Testis (tissue), 3 donors: ENCODE measurements around the gene TBX5. TPM values are rescaled to one million over a fixed set of nuclear protein-coding genes. Genes with fewer than 3 reads are reported as not detected.

Experiments used
- DNase-seq: peaks from one replicate; pipeline ENCODE4 v3.0.0-alpha.2; 2019
- H3K27ac ChIP-seq, 2 donors: fragments of 200-600 bp; sonication (generic); one replicate each; pipeline ENCODE4 v1.5.1; 2019
- H3K27me3 ChIP-seq: fragments of 200-600 bp; sonication (generic); one replicate; pipeline ENCODE4 v1.5.1; 2019
- H3K36me3 ChIP-seq: fragments of 200-600 bp; sonication (generic); one replicate; pipeline ENCODE4 v1.5.1; 2017; ENCODE audit warnings: low read depth; ENCODE audit errors: missing control alignments
- H3K4me1 ChIP-seq: fragments of 200-600 bp; sonication (generic); one replicate; pipeline ENCODE4 v1.5.1; 2019
- H3K4me3 ChIP-seq, 2 donors: fragments of 200-600 bp; sonication (generic); one replicate each; pipeline ENCODE4 v1.5.1; 2017 to 2019
- H3K9me3 ChIP-seq: fragments of 200-600 bp; sonication (generic); one replicate; pipeline ENCODE4 v1.5.1; 2017
- CTCF ChIP-seq, 3 experiments: fragments of 450-650 bp in 2 of 3; fragments of 200-600 bp in 1 of 3; sonication (generic) in 1 of 3; IDR thresholded peaks; one replicate each; pipeline ENCODE4 v1.5.1; 2016 to 2019; ENCODE audit warnings: antibody characterized with exemption in 3 of 3, mild to moderate bottlenecking in 2 of 3, moderate library complexity in 1 of 3
- POLR2A ChIP-seq: fragments of 450-650 bp; IDR thresholded peaks from one replicate; pipeline ENCODE4 v1.6.1; 2017; ENCODE audit warnings: antibody characterized with exemption, mild to moderate bottlenecking, moderate library complexity
- WGBS, 2 donors: methylation state at CpG; one replicate each; pipeline ENCODE4 v1.1.5; 2018; 5-methylcytosine and 5-hydroxymethylcytosine counted together
- intact Hi-C: fragments of 100-400 bp; cut with DNase I; formaldehyde crosslinking; loops from one replicate; pipeline ENCODE4 v1.15.1; 2023; ENCODE audit warnings: low total_unique reads
- polyA plus RNA-seq: library from polyadenylated mRNA; stranded (reverse); fragments of 350-450 nt; fragmentation: Illumina TruSeq; extraction: RNeasy Lipid Tissue Mini Kit (QIAGEN cat#74804); gene quantifications from one replicate; pipeline ENCODE4 v1.2.3, GENCODE V29; 2014; ENCODE audit warnings: low read depth, low replicate concordance; ENCODE audit not compliant: insufficient read depth
- total RNA-seq, 2 donors: library from RNA; depleted of rRNA; stranded (reverse); fragments of >200 nt; gene quantifications; one replicate each; pipeline ENCODE4 v1.2.3, GENCODE V29; 2016

TBX5 gene
- total and polyA plus RNA-seq, 3 donors from 2014 or later: 0.12 to 0.62 TPM; not detected in 1

DNA sequence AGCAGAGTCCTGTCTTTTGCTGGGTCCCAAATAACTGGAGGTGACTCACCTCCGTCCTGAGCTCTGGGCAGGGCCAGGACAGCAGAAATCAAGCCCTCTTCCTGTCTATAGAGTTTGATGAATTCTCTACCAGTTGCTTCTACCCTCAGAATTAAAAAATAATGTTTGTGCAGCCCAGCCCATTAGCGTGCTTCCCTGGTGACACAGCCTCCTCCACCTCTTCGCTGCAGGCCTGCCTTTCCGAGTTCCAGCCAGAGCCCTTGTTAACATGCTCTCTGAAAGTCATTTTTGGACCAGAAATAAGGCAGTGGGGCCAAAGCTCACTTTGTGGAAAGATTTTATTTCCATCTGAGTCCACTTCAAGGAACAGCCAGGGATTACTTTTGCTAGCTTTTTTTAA, 94.0 kb downstream of the TBX5 start:
- H3K4me3 ChIP-seq: no peak overlapping the region
- no peaks in the 10 kb centered on the region for H3K9me3 ChIP-seq
- no peaks in the 10 kb centered on the region for H3K36me3 ChIP-seq
- intact Hi-C loops: no loop called here
- no peak overlapping the region for H3K27ac ChIP-seq
- WGBS, 2 donors: 83 to 84% methylated on average over 4 of the region's 4 CpGs
- TF ChIP-seq CTCF (IDR thresholded peaks at IDR 0.05) (no peak), POLR2A (no peak)
- no peak for DNase-seq
- H3K4me1 ChIP-seq: no peaks in the 10 kb centered on the region
- H3K27me3 ChIP-seq: no peaks in the 10 kb centered on the region

GRCh38 chr12:114306646-114307045, 99.3 kb downstream of the TBX5 start:
- 59 to 82% methylated on average over 1 of the region's 1 CpG for WGBS, 2 donors
- Histone ChIP-seq H3K27ac (no peak overlapping the region), H3K4me3 (no peak overlapping the region), H3K36me3 (no peaks in the 10 kb centered on the region), H3K4me1 (no peaks in the 10 kb centered on the region), H3K9me3 (no peaks in the 10 kb centered on the region), H3K27me3 (no peaks in the 10 kb centered on the region)
- DNase-seq: no peak
- no peak for TF ChIP-seq POLR2A
- TF ChIP-seq CTCF (IDR thresholded peaks at IDR 0.05): no peak
- intact Hi-C loops: no loop called here

DNA sequence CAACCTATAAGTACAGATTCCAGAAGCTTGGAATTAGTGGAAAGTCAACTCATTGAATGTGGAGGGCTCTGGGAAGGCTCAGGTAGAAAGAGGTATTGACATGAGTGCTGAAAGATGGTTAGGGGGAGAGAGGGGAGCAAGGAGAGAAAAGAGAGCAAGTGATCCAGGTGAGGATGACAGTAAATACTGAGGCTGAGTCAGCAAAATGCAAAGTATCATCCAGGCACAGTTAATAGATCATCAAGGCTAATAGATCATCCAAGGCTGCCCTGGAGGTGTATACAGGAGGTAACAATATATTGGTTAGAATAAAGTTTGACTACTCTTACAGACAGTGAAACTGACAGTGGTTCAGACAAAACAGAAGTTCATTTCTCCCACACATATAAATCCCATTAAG, 100.5 kb downstream of the TBX5 start:
- Histone ChIP-seq H3K4me1 (no peaks in the 10 kb centered on the region), H3K27ac (no peak overlapping the region), H3K36me3 (no peaks in the 10 kb centered on the region), H3K4me3 (no peak overlapping the region), H3K27me3 (no peaks in the 10 kb centered on the region), H3K9me3 (no peaks in the 10 kb centered on the region)
- no peak for TF ChIP-seq CTCF (IDR thresholded peaks at IDR 0.05)
- TF ChIP-seq POLR2A: no peak
- intact Hi-C loops: no loop called here
- DNase-seq: no peak
